Fibroblast of skin of right biceps (primary cell): ENCODE results near the gene NMNAT3.

ENCODE experiments used
- DNase-seq: peaks from one replicate; pipeline ENCODE4 v3.0.0-alpha.2; 2013

The NMNAT3 gene

DNA sequence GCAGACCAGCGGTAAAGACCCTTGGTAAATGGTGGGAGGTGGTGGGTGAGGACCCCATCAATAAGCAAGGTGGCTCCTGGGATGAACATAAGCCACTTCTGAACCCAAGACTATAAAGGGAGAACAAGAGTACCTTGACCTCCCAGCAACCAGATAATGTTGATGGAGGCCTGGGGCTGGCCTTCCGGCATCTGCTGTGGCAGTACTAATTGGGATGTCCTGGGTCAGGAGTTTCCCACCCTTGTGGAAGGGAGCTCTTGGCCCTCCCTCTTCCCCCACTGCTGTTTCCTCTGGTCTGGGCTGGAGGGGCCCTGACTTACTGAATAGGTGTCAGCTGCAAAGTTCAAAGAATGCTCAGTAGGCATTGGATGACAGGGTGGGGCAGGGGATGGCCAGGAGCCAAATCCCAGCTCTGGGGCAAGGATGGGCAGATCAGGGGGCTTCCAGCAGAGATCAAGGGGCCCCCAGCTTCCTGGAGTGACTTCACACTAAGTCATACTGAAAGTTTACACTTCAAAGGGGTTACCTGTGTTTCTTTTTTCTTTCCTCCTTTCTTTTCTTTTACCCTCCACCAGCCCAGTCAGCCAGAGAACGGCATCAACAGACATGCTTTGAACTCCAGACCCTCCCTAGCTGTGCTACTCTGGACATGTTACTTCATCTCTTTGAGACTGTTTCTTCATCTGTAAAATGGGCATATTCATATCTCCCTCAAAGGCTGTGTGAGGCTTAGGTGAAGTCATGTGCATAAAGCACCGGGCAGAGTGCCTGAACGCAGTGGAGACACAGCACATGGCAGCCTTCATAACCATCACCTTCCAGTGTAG is 139.8 kb downstream of the NMNAT3 start:
- no peak for DNase-seq

DNA sequence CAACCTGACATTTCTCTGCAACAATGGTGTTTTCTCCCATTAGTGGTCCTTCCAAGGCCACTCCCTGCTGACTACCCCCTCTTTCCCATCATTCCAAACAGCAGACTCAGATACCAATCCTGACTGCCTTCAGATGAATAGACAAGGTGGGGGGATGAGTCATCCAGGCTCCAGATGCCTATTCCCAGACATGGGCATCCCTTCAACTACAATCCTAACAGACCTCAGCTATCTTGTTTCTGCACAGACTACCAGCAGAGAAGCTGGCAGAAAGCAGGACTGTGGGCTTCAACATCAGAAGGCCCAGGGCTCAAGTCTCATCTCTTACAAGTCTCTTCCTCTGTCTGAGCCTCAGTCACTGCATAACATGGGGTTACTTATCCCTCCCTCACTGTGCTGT is 140.4 kb downstream of the NMNAT3 start:
- DNase-seq, result peak; percentile 84

DNA sequence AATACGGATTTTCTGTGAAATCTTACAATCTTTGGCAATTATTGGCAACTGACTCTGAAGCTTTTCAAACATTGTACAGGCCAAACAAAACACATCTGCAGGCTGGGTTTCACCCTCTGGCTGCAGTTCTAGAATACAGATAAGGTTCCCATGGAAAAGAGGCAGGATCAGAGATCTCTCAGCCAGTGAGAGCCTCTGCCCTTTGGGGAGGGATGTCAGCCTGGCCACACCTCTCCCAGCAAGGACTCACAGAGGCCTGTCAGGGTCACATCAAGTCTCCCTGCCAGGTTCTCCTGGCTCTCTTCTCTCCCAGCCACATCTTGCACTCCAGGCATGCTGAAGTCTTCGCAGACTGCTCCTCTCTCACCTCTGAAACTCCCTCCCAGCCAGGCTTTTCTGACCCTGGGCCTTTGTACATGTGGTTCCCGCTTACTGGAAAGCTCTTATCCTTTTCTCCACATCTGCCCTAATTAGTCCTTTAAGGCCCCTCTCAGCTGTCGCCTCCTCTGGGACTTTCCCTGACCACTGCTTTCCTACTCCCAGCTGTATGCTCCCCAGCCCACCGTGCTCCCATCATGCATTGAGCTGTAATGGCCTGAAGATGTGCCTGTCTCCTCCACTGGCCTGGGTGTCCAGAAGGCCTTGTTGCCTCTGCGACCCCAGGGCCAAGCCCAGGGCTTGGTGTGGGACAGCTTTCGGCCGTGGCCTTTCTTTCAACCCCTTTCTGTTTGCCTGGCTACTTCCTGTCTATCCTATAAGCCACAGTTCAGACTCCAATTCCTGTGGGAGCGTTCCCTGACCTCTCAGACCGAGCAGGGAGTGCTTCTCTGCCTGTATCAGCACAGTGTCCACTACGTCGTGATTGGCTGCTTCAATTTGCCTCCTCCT is 142.5 kb downstream of the NMNAT3 start:
- DNase-seq, result peak; percentile 46

DNA sequence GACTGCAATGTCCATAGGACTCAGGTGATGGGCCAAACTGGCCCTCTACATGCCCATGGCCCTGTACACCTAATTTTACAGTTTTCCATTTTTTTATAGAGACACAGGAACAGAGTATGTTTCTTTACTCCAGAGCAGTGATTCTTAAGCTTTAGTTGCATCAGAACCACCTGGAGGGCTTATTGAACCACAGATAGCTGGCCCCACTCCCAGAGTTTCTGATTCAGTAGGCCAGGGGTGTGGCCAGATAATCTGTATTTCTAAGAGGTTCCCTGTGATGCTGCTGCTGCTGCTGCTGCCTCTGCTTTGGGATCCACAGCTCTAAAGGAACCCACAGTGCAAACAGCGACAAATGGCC is 143.3 kb downstream of the NMNAT3 start:
- DNase-seq, result peak; percentile 88

DNA sequence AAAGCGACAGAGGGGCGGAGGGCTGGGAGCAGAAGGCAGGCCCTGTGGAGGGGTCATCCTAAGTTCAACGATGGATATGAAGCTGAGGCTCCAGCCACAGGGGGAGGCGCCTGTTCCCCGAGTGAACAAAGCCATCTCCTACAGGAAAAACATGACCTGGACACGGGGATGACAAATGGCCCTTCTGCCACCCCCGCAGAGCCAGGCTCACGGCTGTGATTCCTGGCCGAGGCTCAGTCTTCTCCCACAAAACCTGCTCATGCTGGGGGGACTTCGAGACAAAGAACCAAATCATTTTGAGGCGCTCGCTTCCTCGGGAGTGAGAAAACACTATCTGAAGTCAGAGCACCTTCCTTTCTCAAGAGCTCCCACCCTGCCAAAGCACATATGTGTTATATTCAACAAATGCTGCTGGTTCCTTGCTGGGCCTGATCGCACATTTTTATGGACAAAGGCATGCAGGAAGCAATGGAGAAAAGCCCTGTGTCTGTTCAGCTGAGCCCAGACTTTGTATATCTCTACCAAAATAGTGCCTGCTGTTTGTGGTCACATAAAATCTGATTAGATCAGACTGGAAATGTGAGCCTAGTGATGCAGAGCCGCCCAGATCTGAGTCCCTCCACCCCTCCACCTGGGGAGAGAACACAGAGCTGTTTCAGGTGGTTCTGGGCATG is 143.9 kb downstream of the NMNAT3 start:
- peak; percentile 61 for DNase-seq

DNA sequence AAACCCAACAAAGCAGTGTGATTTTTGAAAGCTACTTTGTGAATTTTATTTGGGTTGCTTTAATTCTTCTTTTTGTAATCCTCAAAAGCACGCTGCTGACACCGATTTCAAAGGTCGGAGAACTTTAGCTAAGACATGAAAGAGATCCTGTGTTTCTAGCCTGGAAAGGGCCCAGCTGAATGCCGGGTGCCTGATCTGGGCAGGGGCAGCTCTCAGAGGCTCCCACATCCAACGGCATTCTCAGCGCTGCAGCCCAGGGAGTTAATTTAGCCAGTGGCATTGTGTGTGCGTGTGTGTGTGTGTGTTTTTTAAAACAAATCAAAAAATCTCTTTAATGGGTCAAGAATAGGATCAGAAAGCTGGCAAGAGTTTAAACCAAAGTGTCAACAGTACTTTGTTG is 144.8 kb downstream of the NMNAT3 start:
- DNase-seq, result no peak

DNA sequence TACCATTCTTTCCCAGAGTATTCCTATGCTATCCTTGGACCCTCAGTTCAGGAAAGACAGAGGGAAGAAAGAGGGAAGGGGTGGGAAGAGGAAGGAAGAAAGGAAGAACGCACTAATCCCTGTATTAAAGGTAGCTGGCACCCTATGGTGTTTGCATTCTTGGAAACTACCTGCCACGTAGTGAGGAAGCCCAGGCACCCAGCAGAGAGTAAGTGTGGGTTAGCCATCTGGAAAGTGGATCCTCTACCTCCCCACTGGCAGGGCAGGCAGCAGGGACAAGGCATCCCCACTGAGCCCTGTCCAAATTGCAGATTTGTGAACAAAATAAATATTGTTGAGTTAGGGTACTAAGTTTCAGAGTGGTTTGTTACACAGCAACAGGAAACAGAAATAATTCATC is 147.1 kb downstream of the NMNAT3 start:
- no peak for DNase-seq

DNA sequence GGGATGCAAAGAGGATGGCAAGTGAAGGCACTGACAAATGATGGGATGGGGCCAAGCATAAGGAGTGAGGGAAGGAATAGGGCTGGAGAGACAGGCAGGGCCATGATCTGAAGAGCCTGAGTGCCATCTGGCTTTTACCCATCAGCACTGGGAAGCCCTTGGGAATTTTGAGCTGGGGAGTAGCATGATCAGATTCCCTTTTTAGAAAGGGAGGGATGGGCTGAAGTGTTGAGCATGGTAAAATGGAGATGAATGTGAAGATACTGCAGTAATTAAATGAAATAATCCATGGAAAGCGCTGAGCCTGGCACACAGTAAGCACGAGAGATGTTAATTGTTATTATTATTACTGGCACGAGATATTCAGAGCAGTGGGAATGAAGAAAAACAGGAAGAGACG is 148.1 kb downstream of the NMNAT3 start:
- no peak for DNase-seq

DNA sequence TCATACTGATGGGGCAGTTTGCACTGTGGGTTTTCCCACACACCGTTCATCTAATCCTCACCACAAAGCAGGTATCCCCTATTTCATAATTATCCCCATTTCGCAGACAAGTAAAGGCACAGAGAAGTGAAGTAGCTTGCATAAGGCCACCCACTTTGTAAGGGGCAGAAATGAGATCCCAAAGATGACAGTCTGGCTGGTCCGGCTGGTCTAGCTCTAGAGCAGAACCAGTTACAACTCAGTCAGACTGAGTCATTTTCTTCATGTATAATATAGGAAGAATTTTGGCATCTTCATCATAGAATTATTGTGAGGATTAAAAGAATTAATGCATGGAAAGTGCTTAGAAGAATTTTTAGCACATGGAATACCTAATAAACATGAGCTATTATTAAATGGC is 148.8 kb downstream of the NMNAT3 start:
- no peak for DNase-seq

DNA sequence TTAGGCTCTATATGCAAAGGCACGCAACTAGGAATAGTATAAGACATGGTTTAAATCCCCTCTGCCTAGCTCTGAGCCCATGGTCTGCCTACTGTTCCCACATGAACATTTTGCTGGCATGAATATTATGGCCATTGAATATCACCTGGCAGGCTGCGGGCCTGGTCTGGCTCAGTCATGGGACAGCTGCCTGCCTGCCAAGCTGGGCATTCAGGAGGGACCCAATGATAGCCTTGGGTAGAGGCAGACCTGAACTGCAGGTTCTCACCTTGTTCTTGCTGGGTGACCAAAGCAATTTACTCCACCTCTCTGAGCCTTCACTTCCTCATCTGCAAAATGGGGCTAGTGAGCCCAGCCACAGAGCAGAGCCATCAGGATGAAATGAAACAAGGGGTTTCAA is 149.5 kb downstream of the NMNAT3 start:
- no peak for DNase-seq

DNA sequence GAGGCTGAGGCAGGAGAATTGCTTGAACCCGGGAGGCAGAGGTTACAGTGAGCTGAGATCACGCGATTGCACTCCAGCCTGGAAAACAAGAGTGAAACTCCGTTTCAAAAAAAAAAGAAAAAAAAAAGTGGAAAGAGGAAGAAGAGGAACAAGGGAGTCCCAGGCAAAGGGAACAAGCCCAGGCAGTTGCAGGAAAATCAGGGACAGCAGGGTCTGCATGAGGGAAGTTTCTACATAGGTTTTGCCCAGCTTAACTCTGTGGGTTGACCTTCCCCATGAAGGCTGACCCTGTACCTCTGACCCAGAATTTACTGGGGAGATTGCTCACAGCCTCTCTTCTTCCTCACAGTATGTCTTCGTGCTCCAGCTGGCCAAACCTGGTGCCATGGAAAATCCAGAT is 150.5 kb downstream of the NMNAT3 start:
- no peak for DNase-seq

DNA sequence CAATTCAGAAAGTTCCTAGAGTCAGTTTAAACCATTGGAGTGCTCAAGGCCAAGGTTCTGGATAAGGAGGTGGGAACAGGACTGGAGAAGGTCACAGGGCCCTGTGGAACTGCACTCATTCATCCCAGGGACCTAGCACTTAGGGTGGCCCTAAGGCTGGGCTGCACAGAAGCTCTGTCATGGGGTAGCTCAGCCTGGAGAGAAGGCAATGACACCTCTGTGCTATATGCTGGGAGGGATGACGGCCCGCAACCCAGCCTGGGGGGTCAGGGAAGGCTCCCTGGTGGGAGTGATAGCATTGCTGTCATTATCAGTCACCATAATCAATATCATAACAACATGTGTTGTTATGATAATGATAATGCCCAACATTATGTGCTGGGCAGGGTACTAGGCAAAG is 151.6 kb downstream of the NMNAT3 start:
- no peak for DNase-seq

DNA sequence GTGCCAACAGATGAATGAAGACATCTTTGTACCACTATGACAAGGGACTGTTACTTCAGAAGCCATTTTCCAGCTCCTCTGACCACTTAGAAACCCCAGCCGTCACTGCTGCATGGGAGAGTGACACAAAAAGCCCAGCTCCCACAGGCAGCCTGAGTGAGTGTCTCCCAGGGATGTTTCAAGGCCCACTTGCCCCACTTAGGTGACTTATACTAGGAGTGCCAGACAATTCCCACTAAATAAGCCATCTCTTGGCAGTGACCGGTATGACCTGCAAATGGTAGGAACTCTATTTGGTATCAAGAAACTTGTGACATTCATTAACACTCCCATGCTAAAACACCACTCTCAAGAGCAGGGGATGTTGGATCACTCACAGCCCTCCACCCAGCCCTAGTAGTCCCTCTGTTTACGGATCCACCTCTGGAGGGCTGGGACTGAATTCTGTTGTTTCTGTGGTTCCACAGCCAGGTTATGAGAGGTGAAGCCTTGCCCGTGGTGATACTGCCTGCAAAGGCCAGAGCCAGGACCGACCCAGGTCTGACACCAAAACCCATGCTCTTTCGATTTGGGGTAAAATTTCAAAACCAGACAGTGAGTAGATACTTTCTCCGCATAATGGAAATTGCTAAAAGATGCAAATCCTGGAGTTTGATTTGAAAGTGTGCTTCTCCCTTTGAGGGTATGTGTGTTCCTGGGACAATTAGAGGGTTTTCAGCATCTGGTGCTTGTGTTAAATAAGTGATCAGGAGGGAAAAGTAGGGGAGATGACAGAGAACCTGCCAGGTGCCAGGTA is 152.7 kb downstream of the NMNAT3 start:
- no peak for DNase-seq

DNA sequence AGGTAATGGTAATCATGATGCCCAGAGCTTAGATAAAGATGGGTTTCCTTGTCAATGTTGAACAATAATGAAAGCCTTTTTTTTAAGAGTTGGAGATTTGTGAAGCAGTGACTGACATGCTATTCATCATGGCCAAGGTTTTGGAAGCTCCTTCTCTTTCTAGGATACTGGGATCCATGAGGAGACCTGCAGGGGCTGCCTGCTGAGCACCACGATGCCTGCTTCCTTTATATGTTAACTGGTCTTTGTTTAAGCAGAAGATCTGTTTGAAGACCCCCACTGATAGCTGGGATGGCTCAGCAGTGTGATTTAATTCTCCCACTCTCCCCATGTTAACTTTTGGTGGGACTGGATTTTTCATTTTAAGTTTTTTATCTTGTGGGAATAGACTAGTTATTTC is 154.1 kb downstream of the NMNAT3 start:
- no peak for DNase-seq

DNA sequence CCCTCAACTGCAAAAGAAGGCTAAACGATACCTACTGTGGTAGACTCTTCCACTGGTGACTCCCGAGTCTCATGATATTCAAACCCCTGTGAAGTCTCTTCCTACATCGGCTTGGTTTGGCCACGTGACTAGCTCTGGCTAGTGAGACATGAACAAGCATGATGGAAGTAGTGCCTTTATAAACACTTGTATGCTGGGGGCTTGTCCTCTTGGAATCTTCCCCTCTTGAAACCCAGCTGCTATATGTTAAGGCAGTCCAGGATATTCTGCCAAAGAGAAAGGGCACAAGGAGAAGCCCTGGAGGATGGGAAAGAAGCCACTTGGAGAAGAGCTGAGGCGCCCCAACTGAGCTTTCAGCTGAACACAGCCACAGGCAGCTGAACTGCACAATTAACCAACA is 154.6 kb downstream of the NMNAT3 start:
- DNase-seq, result no peak

DNA sequence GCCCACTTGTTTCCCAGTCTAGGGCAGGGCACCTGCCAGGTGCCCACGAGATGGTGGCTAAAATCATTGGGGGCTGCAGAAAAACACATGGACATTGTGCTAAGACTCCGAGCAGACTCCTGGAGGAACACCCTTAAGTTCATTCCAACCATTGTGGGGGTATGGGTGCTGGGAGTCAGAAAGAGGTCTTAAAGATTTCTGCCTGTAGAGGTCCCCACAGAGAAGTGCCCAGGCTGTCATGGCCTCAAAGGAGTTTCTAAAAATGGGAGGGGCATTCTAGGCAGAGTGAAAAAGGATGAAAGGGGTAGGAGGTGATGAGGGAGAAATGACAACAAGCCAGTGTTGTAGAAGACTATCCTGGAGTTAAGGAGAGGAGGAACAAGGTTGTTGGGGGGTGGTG is 155.4 kb downstream of the NMNAT3 start:
- no peak for DNase-seq

DNA sequence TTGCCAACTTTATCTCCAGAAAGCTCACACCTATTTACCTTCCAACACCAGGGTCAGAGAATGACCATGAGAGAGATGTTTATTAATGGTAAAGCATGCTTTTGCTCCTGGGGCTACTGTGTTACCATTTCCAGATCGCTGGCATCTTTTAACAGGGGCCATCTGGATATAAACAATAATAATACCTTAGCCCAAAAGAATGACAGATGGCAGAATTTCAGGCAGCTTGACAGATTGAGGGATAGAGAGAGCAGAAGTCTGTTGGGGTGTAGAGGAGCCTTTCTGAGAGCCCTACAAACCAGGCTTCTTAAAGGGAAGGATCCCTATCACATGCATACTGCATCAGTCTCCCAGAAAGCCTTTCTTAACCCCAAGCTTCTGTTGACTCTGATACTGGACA is 156.0 kb downstream of the NMNAT3 start:
- DNase-seq, result no peak

DNA sequence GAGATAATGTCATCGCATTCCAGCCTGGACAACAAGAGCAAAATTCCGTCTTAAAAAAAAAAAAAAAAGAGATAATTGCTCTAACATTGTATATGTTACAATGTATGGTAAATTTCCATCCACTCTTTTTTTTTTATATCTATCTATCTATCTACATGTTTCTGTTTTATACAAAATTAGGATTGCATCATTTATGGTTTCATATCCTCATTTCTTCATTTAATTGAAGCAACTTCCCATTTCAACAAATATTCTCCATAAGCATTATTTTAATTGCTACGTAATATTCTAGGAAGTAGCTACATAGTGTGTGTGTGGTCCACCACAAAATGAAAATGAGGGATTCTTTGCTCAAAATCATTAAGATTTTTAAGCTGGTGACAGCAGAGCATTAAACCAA is 156.6 kb downstream of the NMNAT3 start:
- DNase-seq, result no peak

DNA sequence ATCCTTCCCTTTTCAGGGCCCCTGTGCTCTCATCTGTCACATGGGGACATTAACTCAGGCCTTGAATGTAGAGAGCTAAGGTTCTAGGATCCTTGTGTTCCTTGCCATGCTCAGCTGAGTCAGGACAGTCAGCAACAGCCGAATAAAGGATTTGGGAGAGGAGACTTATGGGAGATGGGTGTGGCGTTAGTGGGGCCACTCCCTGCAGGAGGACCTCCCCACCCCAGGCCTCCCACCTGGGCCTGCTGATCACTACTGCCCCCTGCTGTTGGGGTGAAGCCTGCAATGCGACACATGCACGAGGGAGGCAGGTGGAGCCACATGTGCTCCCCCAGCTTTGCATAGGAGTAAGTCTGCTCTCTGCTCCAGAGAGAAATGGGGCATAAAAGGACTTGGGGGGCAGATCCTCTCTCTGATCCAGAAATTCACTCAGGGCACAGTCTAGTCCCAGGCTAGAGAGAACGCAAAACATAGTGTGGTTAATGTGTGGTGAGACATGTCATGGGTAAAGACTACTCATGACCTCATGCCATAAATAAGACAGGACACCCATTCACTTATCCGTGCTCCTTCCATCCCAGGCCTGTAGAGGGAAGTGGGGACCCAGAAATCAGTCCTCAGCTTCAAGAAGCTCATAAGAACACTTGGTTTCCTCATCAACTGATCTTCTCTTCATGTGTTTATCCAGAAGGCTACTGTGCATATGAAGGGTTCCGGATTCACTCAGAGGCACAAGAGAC is 157.6 kb downstream of the NMNAT3 start:
- peak; percentile 24 for DNase-seq

DNA sequence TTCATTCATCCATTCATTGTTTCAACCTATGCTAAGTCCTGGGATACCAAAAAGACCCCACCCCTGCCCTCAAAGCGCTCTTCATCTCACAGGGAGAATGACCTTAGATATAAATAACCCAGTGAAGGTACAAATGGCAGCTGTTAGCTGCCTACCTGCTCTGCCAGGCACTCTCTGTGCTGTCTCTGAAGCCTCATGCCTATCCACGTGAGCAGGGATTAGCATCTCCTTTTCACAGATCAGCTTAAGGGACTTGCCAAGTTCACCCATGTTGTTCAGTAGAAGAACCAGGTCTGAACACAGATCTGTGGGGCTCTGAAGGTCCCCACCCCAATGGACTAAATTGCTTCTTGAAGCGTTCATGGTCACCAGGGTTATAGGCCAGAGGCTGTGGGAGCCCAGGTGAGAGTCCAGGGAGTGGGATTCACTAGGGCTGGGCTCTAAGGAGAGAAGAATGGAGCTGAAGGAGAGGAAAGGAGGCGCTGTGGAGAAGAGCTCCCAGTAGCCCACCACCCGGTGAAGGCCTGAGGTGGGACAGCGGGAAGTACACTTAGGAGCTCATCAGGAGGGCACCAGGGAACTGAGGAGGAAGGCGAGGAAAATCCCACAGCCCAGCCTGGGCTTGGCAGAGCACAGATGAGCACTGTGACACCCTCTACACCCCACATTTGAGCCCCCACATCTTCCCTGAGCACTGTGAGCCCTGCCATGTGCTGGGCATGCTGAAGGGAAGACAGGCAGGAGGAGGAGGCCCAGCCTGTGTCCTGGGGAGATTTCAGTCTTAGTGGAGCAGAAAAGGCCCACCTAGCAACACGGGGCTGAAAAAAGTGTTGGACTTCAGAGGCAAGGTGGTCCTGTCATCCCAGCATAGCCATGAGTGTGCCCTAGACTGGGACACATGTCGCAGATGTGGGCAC is 158.6 kb downstream of the NMNAT3 start:
- no peak for DNase-seq

DNA sequence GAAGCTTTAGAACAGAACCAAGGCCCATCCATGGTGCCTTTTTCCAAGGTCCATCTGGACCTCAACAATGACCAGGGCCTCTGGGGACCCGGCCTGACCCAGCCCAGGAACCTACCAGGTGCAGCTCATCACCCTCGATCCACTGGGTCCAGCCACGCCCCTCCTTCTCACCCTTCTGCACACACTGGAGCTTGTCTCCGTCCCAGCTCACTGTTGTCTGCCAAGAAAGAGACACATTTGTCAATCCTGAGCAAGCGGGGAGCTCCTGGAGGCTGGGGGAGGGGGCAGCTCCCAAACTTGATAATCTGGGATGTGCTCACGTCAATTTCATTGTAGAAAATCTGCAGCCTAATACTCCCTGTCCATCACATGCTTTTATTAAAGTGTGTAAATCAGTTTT is 159.5 kb downstream of the NMNAT3 start:
- no peak for DNase-seq
